Skeletal muscle satellite cell (primary cell): Measurements from ENCODE around the gene ADM2.

Experiments used
- H3K27me3 ChIP-seq: 2 replicates; pipeline ENCODE4 v1.7.0; 2013; ENCODE audit warnings: low read length; ENCODE audit not compliant: control insufficient read depth, insufficient read depth
- H3K36me3 ChIP-seq: 2 replicates; pipeline ENCODE4 v1.7.0; 2013; ENCODE audit warnings: mild to moderate bottlenecking, control low read depth, low read length; ENCODE audit not compliant: insufficient read depth
- H3K4me1 ChIP-seq: 2 replicates; pipeline ENCODE4 v1.7.0; 2013; ENCODE audit warnings: low read length; ENCODE audit not compliant: control insufficient read depth, insufficient read depth
- H3K4me2 ChIP-seq: 2 replicates; pipeline ENCODE4 v1.7.0; 2013; ENCODE audit warnings: mild to moderate bottlenecking, low read length
- H3K4me3 ChIP-seq: 2 replicates; pipeline ENCODE4 v1.7.0; 2013; ENCODE audit warnings: low read length
- H3K9ac ChIP-seq: 2 replicates; pipeline ENCODE4 v1.7.0; 2013; ENCODE audit warnings: mild to moderate bottlenecking, low read depth, low read length, moderate library complexity
- H3K9me3 ChIP-seq: replicated peaks from 2 replicates; pipeline ENCODE4 v1.7.0; 2013; ENCODE audit warnings: mild to moderate bottlenecking, control low read depth, low read length

Gene ADM2

DNA sequence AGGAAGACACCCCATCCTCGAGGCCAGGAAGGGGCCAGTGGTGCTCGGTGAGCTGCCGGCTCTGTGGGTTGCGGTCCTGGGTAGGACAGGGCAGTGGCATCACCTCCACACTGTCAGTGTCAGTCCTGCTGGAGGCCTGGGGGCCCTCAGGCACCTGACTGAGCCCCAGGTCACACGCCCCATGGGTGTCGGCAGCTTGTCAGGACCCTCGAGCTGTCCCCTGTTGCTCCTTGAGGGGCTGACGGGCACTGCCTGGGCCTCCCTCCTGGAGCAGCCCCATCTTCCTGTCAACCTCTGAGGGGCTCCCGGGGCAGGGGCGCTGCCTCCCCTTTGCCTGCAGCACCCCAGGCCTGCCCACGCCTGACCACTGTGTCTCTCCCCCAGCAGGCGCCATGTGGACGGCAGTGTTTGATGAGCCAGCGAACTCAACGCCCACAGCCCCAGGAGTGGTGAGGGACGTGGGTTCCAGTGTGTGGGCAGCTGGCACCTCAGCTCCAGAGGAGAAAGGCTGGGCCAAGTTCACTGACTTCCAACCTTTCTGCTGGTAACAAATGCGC lies 42.0 kb upstream of the ADM2 start:
- H3K36me3 ChIP-seq: peaks cover 68% of the 10 kb centered on the region

DNA sequence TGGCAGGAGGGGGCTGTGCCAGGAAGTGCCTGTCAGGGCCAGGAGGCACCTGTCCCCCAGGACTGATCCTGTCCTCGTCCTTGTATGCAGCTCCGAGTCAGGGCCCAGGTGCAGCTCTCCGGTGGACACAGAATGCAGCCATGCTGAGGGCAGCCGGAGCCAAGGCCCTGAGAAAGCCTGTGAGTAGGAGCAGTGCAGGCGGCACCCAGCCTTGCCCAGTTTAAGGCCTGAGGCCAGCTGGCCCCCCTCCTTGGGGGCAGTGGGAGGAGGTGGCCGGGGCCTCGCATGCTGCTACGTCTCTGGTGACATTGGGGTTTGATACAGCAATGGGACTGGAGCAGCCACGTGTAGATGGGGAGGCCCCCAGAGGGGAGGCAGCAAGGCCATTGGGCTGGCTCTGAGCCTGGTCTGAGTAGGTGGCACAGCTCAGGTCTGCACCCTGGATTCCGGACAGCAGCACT lies 41.4 kb upstream of the ADM2 start:
- H3K36me3 ChIP-seq: peaks cover 66% of the 10 kb centered on the region
- no peak overlapping the region for H3K9ac ChIP-seq
- no peak overlapping the region for H3K4me3 ChIP-seq
- H3K9me3 ChIP-seq: no peaks in the 10 kb centered on the region
- H3K4me1 ChIP-seq: peaks cover 8% of the 10 kb centered on the region
- no peak overlapping the region for H3K4me2 ChIP-seq
- no peaks in the 10 kb centered on the region for H3K27me3 ChIP-seq

More for the DNA sequence above, 42.0 kb upstream of the ADM2 start:
- Histone ChIP-seq H3K4me2 (no peak overlapping the region), H3K27me3 (no peaks in the 10 kb centered on the region), H3K9ac (no peak overlapping the region), H3K4me1 (peaks cover 4% of the 10 kb centered on the region), H3K9me3 (no peaks in the 10 kb centered on the region), H3K4me3 (no peak overlapping the region)

DNA sequence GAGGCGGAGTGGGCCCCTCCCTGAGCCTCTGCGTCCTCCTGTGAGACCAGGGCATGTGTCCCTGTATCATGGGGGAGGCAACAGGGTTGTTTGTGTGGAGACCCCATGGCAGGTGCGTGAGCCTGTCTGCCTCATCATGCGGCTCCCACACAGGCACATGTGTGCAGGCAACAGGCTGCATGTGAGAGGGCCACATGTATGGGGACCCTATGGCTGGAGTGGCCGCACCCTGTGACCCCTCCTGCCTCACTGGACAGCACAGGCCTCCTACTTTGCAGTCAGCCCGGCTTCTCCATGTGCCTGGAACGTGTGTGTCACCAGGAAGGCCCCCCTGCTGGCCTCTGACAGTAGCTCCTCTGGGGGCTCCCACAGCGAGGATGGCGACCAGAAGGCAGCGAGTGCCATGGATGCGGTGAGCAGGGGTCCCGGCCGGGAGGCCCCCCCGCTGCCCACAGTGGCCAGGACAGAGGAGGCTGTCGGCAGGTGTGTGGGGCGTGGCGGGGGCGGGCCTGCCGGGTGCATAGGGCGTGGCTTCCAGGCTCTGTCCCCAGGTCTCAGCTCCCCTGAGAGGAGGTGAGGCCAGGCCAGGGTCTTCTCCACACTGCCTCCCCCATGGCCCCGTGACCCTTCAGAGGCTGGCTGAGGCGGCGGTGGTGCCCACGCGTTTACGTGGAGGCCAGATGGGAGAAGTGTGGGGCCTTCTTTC lies 40.6 kb upstream of the ADM2 start:
- Histone ChIP-seq H3K9ac (no peak overlapping the region), H3K4me2 (no peak overlapping the region), H3K9me3 (no peaks in the 10 kb centered on the region), H3K36me3 (peaks cover 67% of the 10 kb centered on the region), H3K27me3 (no peaks in the 10 kb centered on the region), H3K4me1 (peaks cover 9% of the 10 kb centered on the region), H3K4me3 (no peak overlapping the region)

DNA sequence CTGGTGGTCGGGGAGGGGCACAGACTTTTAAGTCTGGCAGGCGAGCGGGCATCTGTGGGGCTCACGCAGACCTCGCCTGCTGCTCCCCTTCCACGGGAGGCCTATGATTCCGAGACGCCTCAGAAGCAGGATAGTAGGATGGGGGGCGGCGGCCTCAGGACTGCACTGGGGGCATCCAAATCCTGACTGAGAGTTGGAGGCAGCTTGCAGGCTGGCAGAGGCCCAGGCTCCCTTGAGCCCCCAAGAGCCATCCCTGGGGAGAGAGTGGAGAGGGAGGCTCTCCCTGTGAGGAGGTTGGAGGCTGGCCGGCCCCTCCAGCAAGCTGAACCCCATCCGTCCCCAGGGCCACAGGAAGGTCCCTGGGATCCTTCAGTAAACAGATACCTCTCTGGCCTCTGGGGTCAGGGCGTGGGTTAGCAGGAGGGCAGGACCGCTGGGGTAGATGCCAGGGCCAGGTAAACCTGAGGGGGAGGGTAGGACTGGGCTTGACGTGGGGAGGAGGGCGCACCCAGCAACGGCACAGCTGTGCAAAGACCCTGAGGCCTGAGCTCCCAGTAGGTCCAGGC lies 39.8 kb upstream of the ADM2 start:
- no peak overlapping the region for H3K4me2 ChIP-seq
- no peaks in the 10 kb centered on the region for H3K9me3 ChIP-seq
- no peaks in the 10 kb centered on the region for H3K27me3 ChIP-seq
- peaks cover 63% of the 10 kb centered on the region for H3K36me3 ChIP-seq
- H3K4me3 ChIP-seq: no peak overlapping the region
- H3K9ac ChIP-seq: no peak overlapping the region
- H3K4me1 ChIP-seq: peaks cover 9% of the 10 kb centered on the region

DNA sequence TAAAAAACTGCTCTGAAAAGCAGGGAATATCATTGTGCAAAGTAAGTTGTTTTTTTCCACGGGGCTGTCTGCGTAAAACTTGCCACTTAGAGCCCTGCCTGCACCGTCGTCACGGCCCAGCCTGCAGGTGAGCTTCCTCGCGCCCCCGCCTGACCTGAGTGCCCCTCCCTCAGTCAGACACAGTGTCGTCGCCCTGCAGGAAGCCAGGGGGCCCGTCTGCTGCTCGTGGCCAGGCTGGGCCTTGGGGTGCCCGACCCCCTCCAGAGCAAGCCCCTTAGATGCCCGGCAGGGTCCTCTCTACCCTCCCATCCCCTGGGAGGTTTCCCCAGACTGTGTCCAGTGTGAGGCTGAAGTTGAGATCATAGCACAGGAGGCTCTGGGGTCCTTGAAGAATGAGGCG lies 38.1 kb upstream of the ADM2 start:
- H3K4me3 ChIP-seq: no peak overlapping the region
- peaks cover 61% of the 10 kb centered on the region for H3K36me3 ChIP-seq
- no peak overlapping the region for H3K9ac ChIP-seq
- H3K27me3 ChIP-seq: no peaks in the 10 kb centered on the region
- H3K4me2 ChIP-seq: no peak overlapping the region
- no peaks in the 10 kb centered on the region for H3K9me3 ChIP-seq
- H3K4me1 ChIP-seq: peaks cover 9% of the 10 kb centered on the region

DNA sequence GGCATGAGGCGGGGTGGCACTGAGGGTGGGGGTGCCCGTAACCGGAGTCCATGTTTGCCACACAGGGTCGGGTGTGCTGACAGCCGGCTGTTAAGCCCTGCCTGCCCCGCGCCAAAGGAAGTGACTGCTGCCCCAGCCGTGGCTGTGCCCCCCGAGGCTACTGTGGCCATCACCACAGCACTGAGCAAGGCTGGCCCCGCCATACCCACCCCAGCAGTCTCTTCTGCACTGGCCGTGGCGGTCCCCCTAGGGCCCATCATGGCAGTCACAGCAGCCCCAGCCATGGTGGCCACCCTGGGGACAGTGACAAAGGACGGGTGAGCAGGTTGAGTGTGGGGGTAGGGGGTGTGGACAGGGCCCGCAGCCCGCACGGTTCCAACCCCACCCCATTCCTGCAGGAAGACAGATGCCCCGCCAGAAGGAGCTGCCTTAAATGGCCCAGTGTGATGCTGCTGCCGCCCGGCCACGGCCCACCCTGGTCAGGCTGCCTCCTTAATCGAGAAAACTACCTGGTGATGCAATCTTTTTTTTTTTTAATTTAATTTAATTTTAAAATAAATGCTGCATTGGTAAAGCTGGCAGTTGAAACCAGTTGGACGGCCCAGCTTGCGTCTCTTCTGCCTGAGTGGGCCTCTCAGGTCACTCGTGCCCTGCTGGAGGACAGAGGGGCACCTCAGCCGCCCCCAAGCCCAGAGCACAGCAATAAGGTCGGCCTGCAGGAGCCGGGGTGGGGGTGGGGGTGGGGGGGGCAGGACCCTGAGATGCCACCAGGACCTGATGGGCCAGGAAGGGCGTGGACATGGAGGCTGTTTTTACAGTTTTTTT lies 37.3 kb upstream of the ADM2 start:
- no peaks in the 10 kb centered on the region for H3K27me3 ChIP-seq
- H3K4me3 ChIP-seq: no peak overlapping the region
- no peak overlapping the region for H3K9ac ChIP-seq
- H3K4me1 ChIP-seq: peaks cover 9% of the 10 kb centered on the region
- no peaks in the 10 kb centered on the region for H3K9me3 ChIP-seq
- H3K4me2 ChIP-seq: no peak overlapping the region
- H3K36me3 ChIP-seq: peaks cover 61% of the 10 kb centered on the region

DNA sequence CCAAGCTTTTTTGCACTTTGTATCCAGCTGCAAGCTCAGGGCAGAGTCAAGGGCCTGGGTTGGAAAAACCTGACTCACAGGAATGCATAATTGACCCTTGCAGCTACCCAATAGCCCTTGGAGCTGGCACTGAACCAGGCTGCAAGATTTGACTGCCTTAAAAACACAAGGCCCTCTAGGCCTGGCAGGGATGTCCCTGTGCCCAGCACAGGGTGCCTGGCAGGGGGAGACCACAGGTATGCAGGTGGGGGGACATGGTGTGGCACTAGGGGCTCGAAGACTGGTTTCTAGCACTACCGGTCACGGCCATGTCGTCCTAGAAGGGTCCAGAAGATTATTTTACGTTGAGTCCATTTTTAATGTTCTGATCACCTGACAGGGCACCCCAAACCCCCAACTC lies 36.7 kb upstream of the ADM2 start:
- H3K9ac ChIP-seq: no peak overlapping the region
- H3K4me3 ChIP-seq: no peak overlapping the region
- H3K9me3 ChIP-seq: no peaks in the 10 kb centered on the region
- no peak overlapping the region for H3K4me2 ChIP-seq
- H3K4me1 ChIP-seq: peaks cover 9% of the 10 kb centered on the region
- H3K27me3 ChIP-seq: no peaks in the 10 kb centered on the region
- H3K36me3 ChIP-seq: peaks cover 58% of the 10 kb centered on the region

DNA sequence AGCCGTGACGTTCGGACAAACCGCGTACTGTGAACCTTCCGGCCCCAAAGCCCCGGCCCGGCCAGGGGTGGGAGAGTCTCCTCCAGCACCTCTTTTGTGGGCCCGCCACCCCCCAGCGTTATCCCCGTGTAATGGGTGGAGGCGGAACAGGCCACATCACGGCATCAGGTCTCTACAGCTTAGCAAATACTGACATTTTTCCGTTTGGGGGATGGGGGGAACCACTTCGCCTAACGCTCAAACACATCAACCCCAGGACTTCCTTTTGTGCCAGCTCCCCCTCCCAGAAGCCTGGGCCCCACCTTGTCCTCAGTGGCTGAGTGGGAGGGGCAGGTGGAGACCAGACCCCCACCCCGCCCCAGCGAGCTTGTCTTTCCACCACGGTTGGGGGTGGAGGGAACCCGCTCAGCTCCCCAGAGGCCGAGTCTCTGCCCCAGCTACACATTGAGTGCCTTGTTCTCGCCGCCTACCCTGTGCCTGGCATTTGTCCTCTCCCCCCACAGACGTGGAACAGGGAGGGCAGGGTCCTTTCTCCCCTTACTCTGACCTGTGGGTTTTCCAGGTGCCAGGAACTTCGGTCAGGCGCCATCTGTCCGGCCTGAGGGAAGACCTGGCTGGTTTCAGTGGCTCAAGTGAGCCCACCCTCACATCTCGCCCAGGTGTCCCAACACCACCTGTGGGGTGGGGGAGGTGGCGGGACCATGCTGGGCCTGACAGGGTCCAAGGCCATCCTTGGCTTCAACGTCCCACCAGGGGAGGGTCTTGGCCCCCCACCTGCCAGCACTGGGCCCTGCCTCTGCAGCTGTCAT lies 36.1 kb upstream of the ADM2 start:
- H3K4me3 ChIP-seq: no peak overlapping the region
- H3K4me1 ChIP-seq: peaks cover 9% of the 10 kb centered on the region
- H3K4me2 ChIP-seq: no peak overlapping the region
- no peak overlapping the region for H3K9ac ChIP-seq
- peaks cover 55% of the 10 kb centered on the region for H3K36me3 ChIP-seq
- no peaks in the 10 kb centered on the region for H3K27me3 ChIP-seq
- H3K9me3 ChIP-seq: no peaks in the 10 kb centered on the region

DNA sequence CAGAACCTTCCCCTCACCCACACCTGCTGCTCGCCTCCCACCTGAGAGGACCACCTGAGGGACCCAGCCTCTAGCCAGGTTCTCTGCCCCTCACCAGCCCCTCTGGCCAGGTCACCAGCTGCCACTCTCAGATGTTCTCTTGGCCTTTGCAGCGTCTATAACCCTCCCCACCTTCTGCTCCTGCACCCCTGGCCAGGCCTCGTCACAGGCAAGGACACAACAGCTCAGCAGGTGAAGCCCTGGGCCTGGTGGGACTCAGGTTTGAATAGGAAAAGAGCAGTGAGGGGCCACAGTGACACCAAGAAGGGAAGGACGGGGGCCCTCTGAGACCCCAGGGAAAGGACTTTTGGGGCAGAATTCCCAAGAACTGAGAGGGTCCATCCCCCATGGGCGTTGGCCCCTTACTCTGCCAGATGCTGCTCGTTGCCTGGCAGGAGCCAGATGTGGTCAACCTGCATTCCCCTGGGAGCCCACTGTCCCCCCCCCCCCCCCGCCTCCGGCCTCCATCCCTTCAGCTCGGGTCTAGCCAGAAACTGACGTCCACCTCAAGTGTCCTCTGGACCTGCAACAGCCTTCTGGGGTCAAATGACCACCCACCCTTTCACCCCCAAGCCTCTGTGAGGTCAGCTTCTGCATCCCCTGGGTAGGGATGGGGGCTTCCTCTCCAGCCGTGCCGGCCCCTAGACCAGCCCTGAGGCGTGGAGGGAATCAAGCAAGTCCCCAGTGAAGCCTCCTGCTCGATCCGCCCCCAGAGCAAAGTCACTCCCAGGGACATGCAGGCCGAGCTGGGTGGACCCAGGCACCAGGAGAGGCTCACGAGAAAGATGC lies 35.2 kb upstream of the ADM2 start:
- no peaks in the 10 kb centered on the region for H3K27me3 ChIP-seq
- no peak overlapping the region for H3K9ac ChIP-seq
- H3K9me3 ChIP-seq: no peaks in the 10 kb centered on the region
- peaks cover 55% of the 10 kb centered on the region for H3K36me3 ChIP-seq
- no peak overlapping the region for H3K4me2 ChIP-seq
- no peak overlapping the region for H3K4me3 ChIP-seq
- peaks cover 9% of the 10 kb centered on the region for H3K4me1 ChIP-seq

DNA sequence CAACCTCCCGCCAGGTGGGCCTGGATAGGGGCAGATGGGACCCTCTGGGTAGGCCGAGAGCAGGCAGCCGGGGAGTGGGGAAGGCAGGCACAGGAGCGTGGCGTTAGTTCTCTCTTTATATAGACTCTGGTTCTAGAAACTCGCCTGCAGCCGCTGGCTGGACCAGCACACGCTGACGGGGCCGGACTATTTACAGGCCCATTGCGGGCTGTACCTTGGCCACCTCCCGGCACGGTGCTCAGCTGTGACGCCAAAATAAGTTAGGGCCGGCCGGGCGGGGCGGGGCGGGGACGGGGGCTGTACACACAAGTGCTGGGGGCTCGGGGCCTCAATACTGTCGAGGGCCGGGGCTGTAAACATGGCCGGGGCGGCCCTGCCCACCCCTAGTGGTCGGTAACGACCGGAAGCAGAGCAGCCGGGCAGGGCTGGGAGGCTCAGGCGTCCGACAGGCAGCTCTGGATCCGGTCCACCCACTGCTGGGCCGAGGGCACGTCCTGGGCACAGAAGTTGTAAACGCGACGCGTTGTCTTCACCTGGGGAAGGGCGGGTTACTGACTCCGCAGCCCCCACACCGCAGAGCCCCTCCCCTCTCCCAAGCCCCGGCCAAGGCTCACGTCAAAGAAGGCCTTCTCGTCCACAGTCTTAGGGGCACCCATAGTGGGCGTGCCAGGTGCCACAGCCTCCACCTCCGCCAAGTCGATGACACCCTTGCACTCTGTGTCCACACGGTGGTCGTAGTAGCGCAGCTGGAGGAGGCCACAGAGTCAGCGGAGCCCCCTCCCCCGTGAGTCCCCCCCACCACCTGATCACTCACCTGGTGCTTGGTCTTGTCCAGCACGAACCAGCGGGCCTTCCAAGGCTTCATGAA lies 34.4 kb upstream of the ADM2 start:
- no peak overlapping the region for H3K4me2 ChIP-seq
- H3K9ac ChIP-seq: no peak overlapping the region
- H3K4me1 ChIP-seq: peaks cover 9% of the 10 kb centered on the region
- H3K9me3 ChIP-seq: no peaks in the 10 kb centered on the region
- peaks cover 48% of the 10 kb centered on the region for H3K36me3 ChIP-seq
- H3K4me3 ChIP-seq: no peak overlapping the region
- no peaks in the 10 kb centered on the region for H3K27me3 ChIP-seq
